ENCODE results near the gene PDHX.

Gene PDHX

GRCh38 chr11:34960277-34960676, 43.9 kb downstream of the PDHX start:
- peak; percentile 68 for DNase-seq

- DNase-seq = no peak
Observed at GRCh38 chr11:34962034-34962433, 45.6 kb downstream of the PDHX start.

- DNase-seq = no peak
Observed at GRCh38 chr11:34963351-34963750, 46.9 kb downstream of the PDHX start.

GRCh38 chr11:34964610-34965331, 48.4 kb downstream of the PDHX start:
- DNase-seq = no peak

- DNase-seq = no peak
Observed at GRCh38 chr11:34968862-34969261, 52.4 kb downstream of the PDHX start.

GRCh38 chr11:34970033-34970432, 53.6 kb downstream of the PDHX start:
- DNase-seq = no peak

GRCh38 chr11:34970480-34970879, 54.1 kb downstream of the PDHX start:
- no peak for DNase-seq

GRCh38 chr11:34971928-34972327, 55.5 kb downstream of the PDHX start:
- no peak for DNase-seq

GRCh38 chr11:34972366-34972765, 55.9 kb downstream of the PDHX start:
- no peak for DNase-seq

- no peak for DNase-seq
Observed at GRCh38 chr11:34972892-34973291, 56.5 kb downstream of the PDHX start.

GRCh38 chr11:34975482-34975881, 59.1 kb downstream of the PDHX start:
- no peak for DNase-seq

GRCh38 chr11:34976496-34977088, 60.2 kb downstream of the PDHX start:
- DNase-seq = no peak

GRCh38 chr11:34977089-34977912, 60.9 kb downstream of the PDHX start:
- no peak for DNase-seq

- no peak for DNase-seq
Observed at GRCh38 chr11:34978236-34979191, 62.1 kb downstream of the PDHX start.

GRCh38 chr11:34984514-34984913, 68.1 kb downstream of the PDHX start:
- DNase-seq = no peak

GRCh38 chr11:34986883-34987520, 70.6 kb downstream of the PDHX start:
- DNase-seq = no peak

GRCh38 chr11:34987617-34988016, 71.2 kb downstream of the PDHX start:
- DNase-seq = no peak

GRCh38 chr11:34988294-34989255, 72.2 kb downstream of the PDHX start:
- DNase-seq = no peak

- no peak for DNase-seq
Observed at GRCh38 chr11:34990916-34991315, 74.5 kb downstream of the PDHX start.

GRCh38 chr11:34994854-34995253, 78.4 kb downstream of the PDHX start:
- DNase-seq = no peak

GRCh38 chr11:34996958-34997357, 80.5 kb downstream of the PDHX start:
- no peak for DNase-seq
